GM12864 (cell line): ENCODE data around the gene NXPE3.
"Not testable (repeated sequence)": the region's sequence is repeated elsewhere in the genome, so short reads cannot be mapped to it uniquely, and the experiment has no call there.

Experiments
- DNase-seq: peaks from one replicate; pipeline ENCODE4 v3.0.0-alpha.2; 2011; ENCODE audit warnings: low read depth
- H3K4me3 ChIP-seq: 2 replicates; pipeline ENCODE4 v1.5.1; 2011; ENCODE audit warnings: mild to moderate bottlenecking, low read depth, low read length, control low read depth
- TF ChIP-seq, protein P1 (sequence below): IDR thresholded peaks from 2 replicates; pipeline ENCODE4 v1.5.1; 2011; ENCODE audit warnings: low read depth, mild to moderate bottlenecking, moderate library complexity, low read length, control low read depth, inconsistent platforms; ENCODE audit errors: missing control alignments

The NXPE3 gene

DNA sequence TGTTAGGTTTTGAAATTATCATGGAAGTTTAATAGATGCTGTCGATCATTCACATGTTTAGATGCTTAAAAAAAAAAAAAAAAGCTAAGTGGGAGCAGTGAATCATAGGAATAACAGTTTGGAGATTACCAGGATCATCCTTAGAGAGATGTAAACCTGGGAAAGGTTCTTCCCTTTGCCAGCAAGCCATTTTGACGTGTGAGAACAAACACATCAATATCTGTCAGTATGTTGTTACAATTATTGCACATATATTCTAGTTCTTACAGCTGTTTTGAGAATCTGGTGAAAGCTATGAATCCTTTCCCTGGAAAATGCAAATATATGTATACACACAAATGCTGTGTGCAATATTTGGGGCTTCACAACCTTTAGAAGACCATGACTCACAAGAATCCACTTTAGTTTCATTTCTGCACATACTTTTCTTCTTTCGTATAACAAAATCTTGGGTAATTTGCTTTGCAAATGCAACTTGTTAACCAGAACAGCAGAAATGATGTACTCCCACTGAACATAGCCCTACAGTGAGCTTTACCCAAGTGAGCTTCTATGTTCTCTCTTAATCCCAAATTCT lies 82.3 kb downstream of the NXPE3 start:
- TF ChIP-seq, protein P1, sequence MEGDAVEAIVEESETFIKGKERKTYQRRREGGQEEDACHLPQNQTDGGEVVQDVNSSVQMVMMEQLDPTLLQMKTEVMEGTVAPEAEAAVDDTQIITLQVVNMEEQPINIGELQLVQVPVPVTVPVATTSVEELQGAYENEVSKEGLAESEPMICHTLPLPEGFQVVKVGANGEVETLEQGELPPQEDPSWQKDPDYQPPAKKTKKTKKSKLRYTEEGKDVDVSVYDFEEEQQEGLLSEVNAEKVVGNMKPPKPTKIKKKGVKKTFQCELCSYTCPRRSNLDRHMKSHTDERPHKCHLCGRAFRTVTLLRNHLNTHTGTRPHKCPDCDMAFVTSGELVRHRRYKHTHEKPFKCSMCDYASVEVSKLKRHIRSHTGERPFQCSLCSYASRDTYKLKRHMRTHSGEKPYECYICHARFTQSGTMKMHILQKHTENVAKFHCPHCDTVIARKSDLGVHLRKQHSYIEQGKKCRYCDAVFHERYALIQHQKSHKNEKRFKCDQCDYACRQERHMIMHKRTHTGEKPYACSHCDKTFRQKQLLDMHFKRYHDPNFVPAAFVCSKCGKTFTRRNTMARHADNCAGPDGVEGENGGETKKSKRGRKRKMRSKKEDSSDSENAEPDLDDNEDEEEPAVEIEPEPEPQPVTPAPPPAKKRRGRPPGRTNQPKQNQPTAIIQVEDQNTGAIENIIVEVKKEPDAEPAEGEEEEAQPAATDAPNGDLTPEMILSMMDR = no peak
- no peak for DNase-seq
- H3K4me3 ChIP-seq = no peak overlapping the region

GRCh38 chr3:101861789-101862415 lies 82.9 kb downstream of the NXPE3 start:
- TF ChIP-seq, protein P1 = no peak
- no peak overlapping the region for H3K4me3 ChIP-seq
- DNase-seq = no peak

DNA sequence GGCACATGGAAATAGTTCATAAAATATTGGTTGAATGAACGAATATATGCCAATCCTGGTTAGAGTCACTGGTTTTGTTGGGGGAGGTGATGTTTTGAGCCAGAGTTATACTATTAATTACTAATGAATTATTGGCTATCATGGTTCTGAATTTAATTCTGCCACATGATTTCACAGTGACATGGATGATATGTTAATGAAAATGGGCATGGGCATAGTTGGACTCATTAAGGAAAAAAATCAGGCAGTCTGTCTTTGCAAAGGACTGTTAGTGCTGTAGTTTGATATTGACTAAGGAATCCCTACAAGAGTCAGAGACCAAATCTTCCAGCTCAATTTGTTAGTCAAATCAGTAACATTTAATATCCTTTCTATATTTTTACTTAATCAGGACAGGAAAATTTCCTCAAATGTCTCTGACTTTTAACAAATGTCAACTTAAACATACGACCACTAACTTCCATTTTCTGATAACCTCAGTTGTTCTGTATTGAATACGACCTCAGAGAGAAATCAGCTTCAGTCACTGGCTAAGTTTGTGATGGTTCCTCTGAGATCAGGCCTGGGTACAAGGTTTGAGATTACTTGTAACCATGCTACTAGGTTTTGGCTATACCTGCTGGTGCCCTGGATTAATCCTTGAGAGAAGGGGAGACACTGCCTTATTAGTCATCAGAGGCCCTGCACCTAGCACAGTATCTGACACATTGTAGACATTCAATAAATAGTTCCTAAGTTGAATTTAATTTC lies 83.6 kb downstream of the NXPE3 start:
- no peak overlapping the region for H3K4me3 ChIP-seq
- TF ChIP-seq, protein P1 = no peak
- DNase-seq = no peak

DNA sequence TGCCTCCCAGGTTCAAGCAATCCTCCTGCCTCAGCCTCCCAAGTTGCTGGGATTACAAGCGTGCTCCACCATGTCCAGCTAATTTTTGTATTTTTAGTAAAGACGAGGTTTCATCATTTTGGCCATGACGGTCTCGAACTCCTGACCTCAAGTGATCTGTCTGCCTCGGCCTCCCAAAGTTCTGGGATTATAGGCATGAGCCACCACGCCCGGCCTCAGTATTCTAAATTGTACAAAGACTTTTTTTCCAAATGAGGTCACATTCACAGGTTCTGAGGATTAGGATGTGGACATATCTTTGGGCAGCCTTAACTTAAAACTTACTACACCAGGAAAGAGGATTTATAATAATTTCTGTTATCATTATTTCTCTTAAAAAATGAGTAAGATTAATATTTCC lies 85.9 kb downstream of the NXPE3 start:
- not testable (repeated sequence) for H3K4me3 ChIP-seq, DNase-seq

- no peak overlapping the region for H3K4me3 ChIP-seq
- no peak for DNase-seq
- TF ChIP-seq, protein P1 = no peak
Measured at GRCh38 chr3:101865751-101866509, 86.9 kb downstream of the NXPE3 start.

DNA sequence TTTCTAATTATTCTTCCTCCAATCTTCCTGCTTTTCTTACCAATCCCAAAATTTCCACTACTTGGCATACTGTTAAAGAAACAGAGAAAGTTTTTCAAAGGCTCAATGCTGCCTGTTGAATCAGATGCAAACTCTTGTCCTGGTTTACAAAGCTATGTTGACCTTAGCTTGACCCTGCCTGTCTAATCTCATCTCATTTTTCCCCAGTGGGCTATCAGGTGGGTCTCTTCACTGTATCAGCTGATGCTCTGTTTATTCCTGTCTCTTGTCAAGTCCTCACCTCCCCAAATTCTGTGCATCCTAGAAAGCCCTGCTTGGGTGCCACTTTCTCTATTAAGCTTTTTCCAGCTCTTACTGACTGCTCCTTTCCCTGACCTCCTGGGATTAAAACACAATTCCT lies 88.5 kb downstream of the NXPE3 start:
- TF ChIP-seq, protein P1 = no peak
- no peak overlapping the region for H3K4me3 ChIP-seq
- no peak for DNase-seq

GRCh38 chr3:101867996-101868395 lies 89.0 kb downstream of the NXPE3 start:
- TF ChIP-seq, protein P1 = no peak
- no peak for DNase-seq
- no peak overlapping the region for H3K4me3 ChIP-seq
